ENCODE results near the gene SLC6A18. TPM values are rescaled to one million over a fixed set of nuclear protein-coding genes. Genes with fewer than 3 reads are reported as not detected.

The SLC6A18 gene
- total RNA-seq, 4 donors from 2014 or later, result not detected

- Histone ChIP-seq H3K4me3 (no peak overlapping the region), H3K27ac (no peak overlapping the region), H3K27me3 (peaks cover 32% of the 10 kb centered on the region), H3K9me3 (peaks cover 0 to 16% (median 0%) of the 10 kb centered on the region in 3 donors), H3K36me3 (no peaks in the 10 kb centered on the region), H3K4me1 (no peaks in the 10 kb centered on the region)
- no peak for ATAC-seq
- TF ChIP-seq POLR2A (IDR thresholded peaks at IDR 0.05) (no peak), EP300 (IDR thresholded peaks at IDR 0.05) (no peak), POLR2AphosphoS5 (IDR thresholded peaks at IDR 0.05) (no peak), CTCF (IDR thresholded peaks at IDR 0.05) (no peak)
- 87% methylated on average over 6 of the region's 23 CpGs; no CpG with 5 or more reads in 1 of the 2 donors for WGBS, 2 donors (ENCODE audit: low coverage in 1 of 2)
These were observed 31.6 kb downstream of the SLC6A18 start for GRCh38 chr5:1256776-1257175.

GRCh38 chr5:1257363-1257762 lies 32.2 kb downstream of the SLC6A18 start:
- 75 to 82% methylated on average over 2 to 9 of the region's 17 CpGs for WGBS, 2 donors (ENCODE audit: low coverage in 1 of 2)
- H3K4me3 ChIP-seq, result no peak overlapping the region
- peaks cover 0 to 22% (median 0%) of the 10 kb centered on the region in 3 donors for H3K9me3 ChIP-seq
- H3K4me1 ChIP-seq, result no peaks in the 10 kb centered on the region
- no peak for ATAC-seq
- H3K27ac ChIP-seq, result no peak overlapping the region
- no peaks in the 10 kb centered on the region for H3K36me3 ChIP-seq
- H3K27me3 ChIP-seq, result peaks cover 27% of the 10 kb centered on the region
- TF ChIP-seq EP300 (IDR thresholded peaks at IDR 0.05) (no peak), POLR2AphosphoS5 (IDR thresholded peaks at IDR 0.05) (no peak), CTCF (IDR thresholded peaks at IDR 0.05) (no peak), POLR2A (IDR thresholded peaks at IDR 0.05) (no peak)

GRCh38 chr5:1257841-1258240 lies 32.7 kb downstream of the SLC6A18 start:
- H3K4me1 ChIP-seq, result no peaks in the 10 kb centered on the region
- no peak for ATAC-seq
- TF ChIP-seq POLR2A (IDR thresholded peaks at IDR 0.05), result no peak
- TF ChIP-seq POLR2AphosphoS5 (IDR thresholded peaks at IDR 0.05), result no peak
- no peak for TF ChIP-seq CTCF (IDR thresholded peaks at IDR 0.05)
- TF ChIP-seq EP300 (IDR thresholded peaks at IDR 0.05), result no peak
- H3K36me3 ChIP-seq, result no peaks in the 10 kb centered on the region
- H3K9me3 ChIP-seq, result peaks cover 0 to 27% (median 0%) of the 10 kb centered on the region in 3 donors
- no peak overlapping the region for H3K27ac ChIP-seq
- peaks cover 23% of the 10 kb centered on the region for H3K27me3 ChIP-seq
- WGBS, 2 donors (ENCODE audit: low coverage in 1 of 2), result 83% methylated on average over 1 of the region's 13 CpGs; no CpG with 5 or more reads in 1 of the 2 donors
- H3K4me3 ChIP-seq, result no peak overlapping the region

- TF ChIP-seq POLR2AphosphoS5 (IDR thresholded peaks at IDR 0.05) (no peak), POLR2A (IDR thresholded peaks at IDR 0.05) (no peak), EP300 (IDR thresholded peaks at IDR 0.05) (no peak), CTCF (IDR thresholded peaks at IDR 0.05) (no peak)
- WGBS, 2 donors (ENCODE audit: low coverage in 1 of 2), result 86 to 95% methylated on average over 14 to 17 of the region's 23 CpGs
- Histone ChIP-seq H3K36me3 (no peaks in the 10 kb centered on the region), H3K9me3 (peaks cover 0 to 33% (median 0%) of the 10 kb centered on the region in 3 donors), H3K27me3 (peaks cover 28% of the 10 kb centered on the region), H3K4me1 (no peaks in the 10 kb centered on the region), H3K4me3 (no peak overlapping the region), H3K27ac (no peak overlapping the region)
- no peak for ATAC-seq
These were observed 34.8 kb downstream of the SLC6A18 start for GRCh38 chr5:1259806-1260480.

- Histone ChIP-seq H3K4me3 (no peak overlapping the region), H3K27me3 (peaks cover 32% of the 10 kb centered on the region), H3K36me3 (no peaks in the 10 kb centered on the region), H3K27ac (no peak overlapping the region), H3K9me3 (peaks cover 0 to 33% (median 0%) of the 10 kb centered on the region in 3 donors), H3K4me1 (no peaks in the 10 kb centered on the region)
- TF ChIP-seq EP300 (IDR thresholded peaks at IDR 0.05) (no peak), POLR2A (IDR thresholded peaks at IDR 0.05) (no peak)
- 90% methylated on average over 2 of the region's 10 CpGs; no CpG with 5 or more reads in 1 of the 2 donors for WGBS, 2 donors (ENCODE audit: low coverage in 1 of 2)
- ATAC-seq, result no peak
These were observed 36.5 kb downstream of the SLC6A18 start for GRCh38 chr5:1261643-1262042.

Data from gastroesophageal sphincter (tissue), 4 donors.